GM12878 (cell line): ENCODE measurements around the gene ENOX1. TPM values are rescaled to one million over a fixed set of nuclear protein-coding genes. Genes with fewer than 3 reads are reported as not detected.

Experiments
- ATAC-seq: fragments of 200-7000 bp; cut with Tn5 transposase; 3 replicates; pipeline ENCODE4 v1.9.1; 2020; ENCODE audit warnings: mild to moderate bottlenecking, moderate library complexity
- BruUV-seq: library from RNA; stranded (reverse); fragments of 400-500 nt; replicated peaks from 2 replicates; lab custom pipeline; 2021; lab: Mats Ljungman, UMichigan
- CTCF ChIA-PET: fragments of 300-600 bp; sonication (Branson Sonifier 250); formaldehyde crosslinking; extraction: SDS; loops from one replicate; lab custom pipeline; 2021; ENCODE audit warnings: inconsistent platforms; lab: Yijun Ruan, JAX
- POLR2A ChIA-PET: fragments of 350-600 bp; formaldehyde crosslinking; extraction: SDS; loops from one replicate; lab custom pipeline; 2021; ENCODE audit warnings: inconsistent platforms; lab: Charles Lee
- RAD21 ChIA-PET: fragments of 300-600 bp; sonication (Branson Sonifier 250); formaldehyde crosslinking; loops from one replicate; lab custom pipeline; 2023; ENCODE audit warnings: antibody characterized with exemption; ENCODE audit not compliant: unreplicated experiment; lab: Charles Lee
- SMC1A ChIA-PET: fragments of 300-600 bp; sonication (Branson Sonifier 250); formaldehyde crosslinking; loops from one replicate; lab custom pipeline; 2023; ENCODE audit not compliant: unreplicated experiment, uncharacterized antibody; lab: Charles Lee
- DNase-seq: peaks from one replicate; pipeline ENCODE4 v3.0.0-alpha.2; 2011; ENCODE audit warnings: low read depth, low spot score
- FAIRE-seq: peaks from 3 replicates; lab custom pipeline; 2011; peaks lifted over from hg19 to GRCh38; lab: Jason Lieb, UNC
- H2AFZ ChIP-seq: 2 replicates; pipeline ENCODE4 v1.6.0; 2011; ENCODE audit warnings: low read depth, low read length, control low read depth; ENCODE audit not compliant: control insufficient read depth
- H3K27ac ChIP-seq: 2 replicates; pipeline ENCODE4 v1.5.1; 2011; ENCODE audit warnings: control low read depth; ENCODE audit not compliant: control insufficient read depth, insufficient read depth
- H3K27me3 ChIP-seq, 2 experiments: replicated peaks in 1 of 2; 2 replicates each; pipeline versions ENCODE4 v1.6.0 to v1.6.1; 2011; ENCODE audit warnings: low read length in 1 of 2; ENCODE audit not compliant: control insufficient read depth in 2 of 2, insufficient read depth in 2 of 2
- H3K36me3 ChIP-seq, 2 experiments: 2 replicates each; pipeline ENCODE4 v1.5.1; 2011; ENCODE audit warnings: low read length in 1 of 2; ENCODE audit not compliant: control insufficient read depth in 2 of 2, insufficient read depth in 2 of 2
- H3K4me1 ChIP-seq: 2 replicates; pipeline ENCODE4 v1.6.1; 2011; ENCODE audit warnings: mild to moderate bottlenecking, low read length, moderate library complexity, mixed read lengths; ENCODE audit not compliant: control insufficient read depth, insufficient read depth
- H3K4me2 ChIP-seq: 2 replicates; pipeline ENCODE4 v1.6.0; 2011; ENCODE audit warnings: control low read depth; ENCODE audit not compliant: control insufficient read depth, insufficient read depth
- H3K4me3 ChIP-seq: fragments of 200-600 bp; sonication (generic); 2 replicates; pipeline ENCODE4 v1.5.1; 2016
- H3K79me2 ChIP-seq: 2 replicates; pipeline ENCODE4 v1.6.0; 2011; ENCODE audit warnings: low read length; ENCODE audit not compliant: control insufficient read depth, insufficient read depth
- H3K9ac ChIP-seq: 2 replicates; pipeline ENCODE4 v1.8.0; 2011; ENCODE audit warnings: low read length, control low read depth, mixed read lengths; ENCODE audit not compliant: control insufficient read depth, insufficient read depth
- H3K9me3 ChIP-seq: replicated peaks from 3 replicates; pipeline ENCODE4 v1.5.1; 2011; ENCODE audit warnings: mild to moderate bottlenecking, low read length; ENCODE audit not compliant: control insufficient read depth, insufficient read depth
- H4K20me1 ChIP-seq: 2 replicates; pipeline ENCODE4 v1.6.0; 2011; ENCODE audit not compliant: control insufficient read depth, insufficient read depth
- ATF2 ChIP-seq: IDR thresholded peaks from 2 replicates; pipeline ENCODE4 v1.6.1; 2012; ENCODE audit warnings: low read length, inconsistent platforms
- BACH1 ChIP-seq: fragments of 450-650 bp; IDR thresholded peaks from 2 replicates; pipeline ENCODE4 v1.6.1; 2017; ENCODE audit warnings: mild to moderate bottlenecking, borderline replicate concordance
- BCL3 ChIP-seq: IDR thresholded peaks from 2 replicates; pipeline ENCODE4 v1.6.1; 2011; ENCODE audit warnings: borderline replicate concordance, low read depth, mild to moderate bottlenecking, moderate library complexity, low read length; ENCODE audit not compliant: insufficient read depth, poor library complexity, severe bottlenecking
- CHD2 ChIP-seq: IDR thresholded peaks from 2 replicates; pipeline ENCODE4 v1.6.1; 2011; ENCODE audit warnings: low read depth, low read length, improper control_type of control experiment, borderline replicate concordance
- ESRRA ChIP-seq: IDR thresholded peaks from 2 replicates; pipeline ENCODE4 v1.6.1; 2012; ENCODE audit warnings: mild to moderate bottlenecking, low read length, improper control_type of control experiment
- HDAC6 ChIP-seq: fragments of 200-600 bp; sonication (generic); IDR thresholded peaks from one replicate; pipeline ENCODE4 v1.8.0; 2017; ENCODE audit warnings: antibody characterized with exemption; ENCODE audit not compliant: unreplicated experiment
- IKZF2 ChIP-seq, 2 experiments: fragments of 450-650 bp; IDR thresholded peaks; 2 replicates each; pipeline ENCODE4 v1.6.1; 2017; ENCODE audit warnings: mild to moderate bottlenecking in 2 of 2, moderate library complexity in 2 of 2
- KLF5 ChIP-seq: fragments of 450-650 bp; IDR thresholded peaks from 2 replicates; pipeline ENCODE4 v1.6.1; 2014; ENCODE audit warnings: mild to moderate bottlenecking; ENCODE audit not compliant: partially characterized antibody
- MYC ChIP-seq: IDR thresholded peaks from 2 replicates; pipeline ENCODE4 v1.6.1; 2011; ENCODE audit warnings: mild to moderate bottlenecking, low read length, moderate library complexity, inconsistent platforms; ENCODE audit not compliant: insufficient read depth, insufficient replicate concordance, insufficient read length, severe bottlenecking
- RBBP5 ChIP-seq: fragments of 200-600 bp; sonication (generic); conservative IDR thresholded peaks from 2 replicates; pipeline ENCODE4 v1.6.1; 2016
- RUNX3 ChIP-seq: IDR thresholded peaks from 2 replicates; pipeline ENCODE4 v1.6.1; 2012; ENCODE audit warnings: low read length, inconsistent platforms
- SIX5 ChIP-seq: IDR thresholded peaks from 2 replicates; pipeline ENCODE4 v1.6.1; 2011; ENCODE audit warnings: mild to moderate bottlenecking, low read depth, low read length, moderate library complexity; ENCODE audit not compliant: severe bottlenecking
- SMAD1 ChIP-seq: fragments of 450-650 bp; IDR thresholded peaks from 2 replicates; pipeline ENCODE4 v1.6.1; 2018; ENCODE audit warnings: mild to moderate bottlenecking, low read depth; ENCODE audit not compliant: partially characterized antibody
- SREBF2 ChIP-seq: IDR thresholded peaks from 2 replicates; pipeline ENCODE4 v1.6.1; 2012; ENCODE audit warnings: mild to moderate bottlenecking, low read length
- STAT1 ChIP-seq: fragments of 450-650 bp; conservative IDR thresholded peaks from 2 replicates; pipeline ENCODE4 v1.6.1; 2014; ENCODE audit warnings: antibody characterized with exemption, mild to moderate bottlenecking
- TCF12 ChIP-seq: IDR thresholded peaks from 2 replicates; pipeline ENCODE4 v1.6.1; 2011; ENCODE audit warnings: low read depth, mild to moderate bottlenecking, low read length
- TCF7 ChIP-seq: IDR thresholded peaks from 2 replicates; pipeline ENCODE4 v1.6.1; 2014; ENCODE audit warnings: antibody characterized with exemption, borderline replicate concordance
- ZBED1 ChIP-seq: IDR thresholded peaks from 2 replicates; pipeline ENCODE4 v1.6.1; 2016; ENCODE audit warnings: borderline replicate concordance
- ZNF207 ChIP-seq: fragments of 450-650 bp; IDR thresholded peaks from 2 replicates; pipeline ENCODE4 v1.6.1; 2014; ENCODE audit warnings: antibody characterized with exemption, mild to moderate bottlenecking, borderline replicate concordance
- ZSCAN29 ChIP-seq: fragments of 450-650 bp; IDR thresholded peaks from 2 replicates; pipeline ENCODE4 v1.6.1; 2017; ENCODE audit warnings: mild to moderate bottlenecking, moderate library complexity
- WGBS: methylation state at CpG from one replicate; pipeline ENCODE4 v1.1.6; 2016; ENCODE audit warnings: low lambda C conversion rate; ENCODE audit not compliant: insufficient replicate concordance, insufficient coverage; ENCODE audit errors: missing lambda C conversion rate; 5-methylcytosine and 5-hydroxymethylcytosine counted together
- in situ Hi-C: fragments of 300-500 bp; cut with MboI; formaldehyde crosslinking; loops from 9 replicates; pipeline ENCODE4 v1.14.3; 2018; ENCODE audit warnings: mixed read lengths
- intact Hi-C: fragments of 100-400 bp; cut with micrococcal nuclease; formaldehyde crosslinking; loops from one replicate; pipeline ENCODE4 v1.14.2; 2022; ENCODE audit not compliant: unreplicated experiment
- polyA plus RNA-seq, 11 experiments: library from polyadenylated mRNA; depleted of rRNA in 4 of 11; unstranded in 6 of 11; stranded (reverse) in 5 of 11; fragments of >200 nt; fragmentation: Nextera tagmentation in 4 of 11; fragmentation: Illumina TruSeq in 1 of 11; extraction: Ambion mirVana in 4 of 11; extraction: Trizol in 1 of 11; gene quantifications; 1 replicate in 1 of 11; 2 replicates in 10 of 11; pipeline versions ENCODE4 v1.2.1 to v1.2.3, GENCODE V29; 2011 to 2016; ENCODE audit warnings: inconsistent platforms in 2 of 11, missing spikeins in 2 of 11, low read depth in 1 of 11
- total RNA-seq, 4 experiments: library from RNA; depleted of rRNA in 3 of 4; stranded (reverse); fragments of >200 nt in 3 of 4; fragmentation: Illumina TruSeq in 1 of 4; extraction: Trizol in 1 of 4; gene quantifications; 2 replicates each; pipeline versions ENCODE4 v1.2.1 to v1.2.3, GENCODE V29; 2013 to 2021

Gene ENOX1
- total and polyA plus RNA-seq, 10 of the 15 experiments (the other 5 are each of a cell fraction or from before 2014, with no cell fraction given) = 0.11 to 0.26 (median 0.15) TPM

- FAIRE-seq = no peak
- no peaks in the 10 kb centered on the region for H4K20me1 ChIP-seq
- ChIA-PET RAD21 (no interaction called here), CTCF (no interaction called here), POLR2A (no interaction called here), SMC1A (no interaction called here)
- intact Hi-C loops = no loop called here
- H3K4me2 ChIP-seq = no peak overlapping the region
- H3K79me2 ChIP-seq = no peaks in the 10 kb centered on the region
- in situ Hi-C loops = loop anchor here (25.0 kb wide), 1 partner anchor 1448 kb away; no protein-coding TSS in a partner anchor
- no peak for TF ChIP-seq BCL3
- TF ChIP-seq ZSCAN29 = no peak
- no peak for TF ChIP-seq RUNX3
- no peak for TF ChIP-seq TCF12
- TF ChIP-seq ESRRA = no peak
- TF ChIP-seq CHD2 = no peak
- TF ChIP-seq ZNF207 = no peak
- TF ChIP-seq IKZF2 (IDR thresholded peaks at IDR 0.05) = no peak
- no peak for TF ChIP-seq RBBP5
- no peak for TF ChIP-seq KLF5
- TF ChIP-seq SIX5 = no peak
- no peak for TF ChIP-seq SMAD1
- no peak for TF ChIP-seq MYC
- TF ChIP-seq BACH1 = no peak
- TF ChIP-seq STAT1 = no peak
- no peak for TF ChIP-seq ATF2
- TF ChIP-seq SREBF2 = no peak
- no peak for TF ChIP-seq HDAC6
- no peak for TF ChIP-seq TCF7
- TF ChIP-seq ZBED1 = no peak
- no peak overlapping the region for H3K4me3 ChIP-seq
- H3K36me3 ChIP-seq = no peaks in the 10 kb centered on the region
- H3K9me3 ChIP-seq = no peaks in the 10 kb centered on the region
- no peak overlapping the region for H3K27ac ChIP-seq
- no peak for ATAC-seq
- no peaks in the 10 kb centered on the region for H3K4me1 ChIP-seq
- peaks cover 3 to 4% of the 10 kb centered on the region in 2 experiments; a peak in 3 of 4 replicates for H3K27me3 ChIP-seq
- no peak overlapping the region for H3K9ac ChIP-seq
- H2AFZ ChIP-seq = no peak overlapping the region
- 67% methylated on average over 10 of the region's 10 CpGs for WGBS
- no TSS peak for BruUV-seq
- no peak for DNase-seq
Observed at GRCh38 chr13:43785261-43785649, 1.5 kb downstream of the ENOX1 start.
